Testis (tissue), 5 donors: ENCODE measurements around the gene GPN3. TPM values are rescaled to one million over a fixed set of nuclear protein-coding genes. Genes with fewer than 3 reads are reported as not detected.

Experiments used
- DNase-seq: peaks from one replicate; pipeline ENCODE4 v3.0.0-alpha.2; 2019
- H3K27ac ChIP-seq, 2 donors: fragments of 200-600 bp; sonication (generic); one replicate each; pipeline ENCODE4 v1.5.1; 2019
- H3K27me3 ChIP-seq: fragments of 200-600 bp; sonication (generic); one replicate; pipeline ENCODE4 v1.5.1; 2019
- H3K36me3 ChIP-seq: fragments of 200-600 bp; sonication (generic); one replicate; pipeline ENCODE4 v1.5.1; 2017; ENCODE audit warnings: low read depth; ENCODE audit errors: missing control alignments
- H3K4me1 ChIP-seq: fragments of 200-600 bp; sonication (generic); one replicate; pipeline ENCODE4 v1.5.1; 2019
- H3K4me3 ChIP-seq, 2 donors: fragments of 200-600 bp; sonication (generic); one replicate each; pipeline ENCODE4 v1.5.1; 2017 to 2019
- H3K9me3 ChIP-seq: fragments of 200-600 bp; sonication (generic); one replicate; pipeline ENCODE4 v1.5.1; 2017
- POLR2A ChIP-seq: fragments of 450-650 bp; IDR thresholded peaks from one replicate; pipeline ENCODE4 v1.6.1; 2017; ENCODE audit warnings: antibody characterized with exemption, mild to moderate bottlenecking, moderate library complexity
- WGBS, 2 donors: methylation state at CpG; one replicate each; pipeline ENCODE4 v1.1.5; 2018; 5-methylcytosine and 5-hydroxymethylcytosine counted together
- intact Hi-C: fragments of 100-400 bp; cut with DNase I; formaldehyde crosslinking; loops from one replicate; pipeline ENCODE4 v1.15.1; 2023; ENCODE audit warnings: low total_unique reads
- long read RNA-seq, 2 donors: transcript quantifications; one replicate each; lab custom pipeline, GENCODE V29; 2026
- polyA plus RNA-seq: library from polyadenylated mRNA; stranded (reverse); fragments of 350-450 nt; fragmentation: Illumina TruSeq; extraction: RNeasy Lipid Tissue Mini Kit (QIAGEN cat#74804); gene quantifications from one replicate; pipeline ENCODE4 v1.2.3, GENCODE V29; 2014; ENCODE audit warnings: low read depth, low replicate concordance; ENCODE audit not compliant: insufficient read depth
- total RNA-seq, 2 donors: library from RNA; depleted of rRNA; stranded (reverse); fragments of >200 nt; gene quantifications; one replicate each; pipeline ENCODE4 v1.2.3, GENCODE V29; 2016
- TF ChIP-seq, protein P1 (sequence below), 3 experiments: fragments of 450-650 bp in 2 of 3; fragments of 200-600 bp in 1 of 3; sonication (generic) in 1 of 3; IDR thresholded peaks; one replicate each; pipeline ENCODE4 v1.5.1; 2016 to 2019; ENCODE audit warnings: antibody characterized with exemption in 3 of 3, mild to moderate bottlenecking in 2 of 3, moderate library complexity in 1 of 3

GPN3 gene
- total RNA-seq (10 to 100 TPM; 41.8 to 55.5 TPM), polyA plus RNA-seq (92.8 TPM)
- long read RNA-seq, donor 1, transcript GPN3-201 (8 exons, 1,468 nt) = major isoform, 12 of 14 reads
- long read RNA-seq, donor 1, partial matches to known transcripts = 0 of 14 reads
- long read RNA-seq, donor 1, other reads (novel, unspliced or antisense) = 0 of 14 reads
- long read RNA-seq, donor 2, transcript GPN3-201 (8 exons, 1,468 nt) = major isoform, 11 of 17 reads
- long read RNA-seq, donor 2, partial matches to known transcripts = 5 of 17 reads
- long read RNA-seq, donor 2, other reads (novel, unspliced or antisense) = 0 of 17 reads

GRCh38 chr12:110468214-110469048 lies at the start of gene GPN3, which contains the start of gene FAM216A:
Gene GPN3 (minus strand): TSS chr12:110468257. CDS start chr12:110468203, 54 bp downstream.
Gene FAM216A (plus strand): TSS chr12:110468845. CDS start chr12:110468876, 31 bp downstream.
- Histone ChIP-seq H3K4me3 (peak within 1 kb of the TSS; percentile 74 to 83), H3K4me1 (peaks cover 10% of the 10 kb centered on the region), H3K36me3 (no peaks in the 10 kb centered on the region), H3K27me3 (no peaks in the 10 kb centered on the region), H3K27ac (peak within 1 kb of the TSS; percentile 85 to 91), H3K9me3 (no peaks in the 10 kb centered on the region)
- peak; percentile 40 for TF ChIP-seq POLR2A
- TF ChIP-seq, protein P1, sequence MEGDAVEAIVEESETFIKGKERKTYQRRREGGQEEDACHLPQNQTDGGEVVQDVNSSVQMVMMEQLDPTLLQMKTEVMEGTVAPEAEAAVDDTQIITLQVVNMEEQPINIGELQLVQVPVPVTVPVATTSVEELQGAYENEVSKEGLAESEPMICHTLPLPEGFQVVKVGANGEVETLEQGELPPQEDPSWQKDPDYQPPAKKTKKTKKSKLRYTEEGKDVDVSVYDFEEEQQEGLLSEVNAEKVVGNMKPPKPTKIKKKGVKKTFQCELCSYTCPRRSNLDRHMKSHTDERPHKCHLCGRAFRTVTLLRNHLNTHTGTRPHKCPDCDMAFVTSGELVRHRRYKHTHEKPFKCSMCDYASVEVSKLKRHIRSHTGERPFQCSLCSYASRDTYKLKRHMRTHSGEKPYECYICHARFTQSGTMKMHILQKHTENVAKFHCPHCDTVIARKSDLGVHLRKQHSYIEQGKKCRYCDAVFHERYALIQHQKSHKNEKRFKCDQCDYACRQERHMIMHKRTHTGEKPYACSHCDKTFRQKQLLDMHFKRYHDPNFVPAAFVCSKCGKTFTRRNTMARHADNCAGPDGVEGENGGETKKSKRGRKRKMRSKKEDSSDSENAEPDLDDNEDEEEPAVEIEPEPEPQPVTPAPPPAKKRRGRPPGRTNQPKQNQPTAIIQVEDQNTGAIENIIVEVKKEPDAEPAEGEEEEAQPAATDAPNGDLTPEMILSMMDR (IDR thresholded peaks at IDR 0.05) = peak in 1 of 3 experiments; percentile 22
- DNase-seq = peak; percentile 98
- intact Hi-C loops = loop anchor here (10.0 kb wide), 1 partner anchor 126 kb away; no protein-coding TSS in a partner anchor
- 0 to 1% methylated on average over 48 to 71 of the region's 78 CpGs for WGBS, 2 donors

GRCh38 chr12:110516995-110517394 lies 48.9 kb upstream of the GPN3 start:
- DNase-seq = no peak
- Histone ChIP-seq H3K27ac (no peak overlapping the region), H3K27me3 (no peaks in the 10 kb centered on the region), H3K4me1 (no peaks in the 10 kb centered on the region), H3K4me3 (no peak overlapping the region), H3K9me3 (no peaks in the 10 kb centered on the region), H3K36me3 (no peaks in the 10 kb centered on the region)
- intact Hi-C loops = no loop called here
- TF ChIP-seq POLR2A = no peak
- TF ChIP-seq, protein P1 (IDR thresholded peaks at IDR 0.05) = no peak
- WGBS, 2 donors = 91 to 95% methylated on average over 3 of the region's 3 CpGs

- no peaks in the 10 kb centered on the region for H3K9me3 ChIP-seq
- H3K27ac ChIP-seq = no peak overlapping the region
- no peak for TF ChIP-seq POLR2A
- intact Hi-C loops = loop anchor here (5.0 kb wide), 1 partner anchor 88 kb away; no protein-coding TSS in a partner anchor
- no peaks in the 10 kb centered on the region for H3K36me3 ChIP-seq
- WGBS, 2 donors = 78 to 95% methylated on average over 1 of the region's 1 CpG
- no peaks in the 10 kb centered on the region for H3K27me3 ChIP-seq
- no peak overlapping the region for H3K4me3 ChIP-seq
- no peak for DNase-seq
- H3K4me1 ChIP-seq = no peaks in the 10 kb centered on the region
These were observed 46.3 kb upstream of the GPN3 start for GRCh38 chr12:110514363-110514762.

DNA sequence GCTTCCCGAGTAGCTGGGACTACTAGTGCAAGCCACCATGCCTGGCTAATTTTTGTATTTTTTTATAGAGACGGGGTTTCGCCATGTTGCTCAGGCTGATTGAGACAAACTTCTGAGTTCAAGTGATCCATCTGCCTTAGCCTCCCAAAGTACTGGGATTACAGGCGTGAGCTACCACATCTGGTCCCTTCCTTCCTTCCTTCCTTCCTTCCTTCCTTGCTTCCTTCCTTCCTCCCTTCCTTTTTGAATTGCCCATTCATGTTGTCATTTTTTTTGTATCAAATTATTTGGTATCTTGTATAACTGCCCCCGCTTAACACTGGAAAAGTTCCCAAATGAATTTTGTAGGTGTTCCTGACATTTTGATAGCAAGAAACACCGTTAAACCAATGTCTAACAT lies 45.8 kb upstream of the GPN3 start:
- no peak overlapping the region for H3K4me3 ChIP-seq
- DNase-seq = no peak
- no peak overlapping the region for H3K27ac ChIP-seq
- no peaks in the 10 kb centered on the region for H3K27me3 ChIP-seq
- H3K36me3 ChIP-seq = no peaks in the 10 kb centered on the region
- intact Hi-C loops = loop anchor here (5.0 kb wide), 1 partner anchor 88 kb away; no protein-coding TSS in a partner anchor
- no peaks in the 10 kb centered on the region for H3K4me1 ChIP-seq
- no peaks in the 10 kb centered on the region for H3K9me3 ChIP-seq
- TF ChIP-seq, protein P1 (IDR thresholded peaks at IDR 0.05) = no peak
- no peak for TF ChIP-seq POLR2A
- 81 to 82% methylated on average over 6 of the region's 6 CpGs for WGBS, 2 donors

DNA sequence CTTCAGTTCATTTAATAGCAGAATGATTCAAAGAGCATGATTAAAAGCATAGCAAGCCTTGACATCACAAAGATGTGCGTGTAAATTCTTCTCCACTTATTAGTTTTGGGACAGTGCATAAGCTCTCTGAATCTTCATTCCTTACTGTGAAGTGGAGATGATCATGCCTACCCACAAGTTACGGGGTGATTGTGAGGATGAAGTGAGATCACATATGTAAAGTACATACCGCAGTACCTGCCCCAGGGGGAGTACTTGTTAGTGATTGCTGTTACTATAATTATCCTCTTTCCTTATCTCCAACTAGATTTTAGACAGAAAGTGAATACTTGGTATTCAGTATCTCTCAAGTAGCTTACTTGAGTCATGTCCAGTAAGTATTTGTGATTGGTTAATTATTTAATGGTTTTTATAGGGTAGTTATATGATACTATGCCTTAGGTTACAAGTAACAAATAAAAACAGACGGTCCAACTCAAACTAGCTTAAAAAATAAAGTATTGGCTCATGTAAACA lies 40.1 kb upstream of the GPN3 start:
- TF ChIP-seq, protein P1 (IDR thresholded peaks at IDR 0.05) = no peak
- TF ChIP-seq POLR2A = no peak
- Histone ChIP-seq H3K27me3 (no peaks in the 10 kb centered on the region), H3K4me1 (no peaks in the 10 kb centered on the region), H3K9me3 (no peaks in the 10 kb centered on the region), H3K4me3 (no peak overlapping the region), H3K27ac (no peak overlapping the region), H3K36me3 (no peaks in the 10 kb centered on the region)
- intact Hi-C loops = no loop called here
- DNase-seq = no peak
- 90 to 96% methylated on average over 4 of the region's 4 CpGs for WGBS, 2 donors
